A549 (cell line): Measurements from ENCODE around the gene LTBP3.
A peak's percentile ranks its signal among the peaks of the same experiment; 100 is the strongest.

Experiments used
- CTCF ChIP-seq: fragments of >200 bp; sonication (Bioruptor Twin); formaldehyde crosslinking; IDR thresholded peaks from 3 replicates; pipeline ENCODE4 v1.5.1; 2016
- EP300 ChIP-seq, 2 experiments: fragments of >200 bp; sonication (Bioruptor Twin); formaldehyde crosslinking; IDR thresholded peaks; 2 replicates in 1 of 2; 3 replicates in 1 of 2; pipeline ENCODE4 v1.6.1; 2016 to 2017
- HDAC2 ChIP-seq: fragments of 200-600 bp; sonication (generic); IDR thresholded peaks from 2 replicates; pipeline ENCODE4 v1.6.1; 2016
- JUN ChIP-seq, 2 experiments: fragments of >200 bp; sonication (Bioruptor Twin); formaldehyde crosslinking; IDR thresholded peaks; 2 replicates in 1 of 2; 3 replicates in 1 of 2; pipeline ENCODE4 v1.6.1; 2016 to 2017
- RAD21 ChIP-seq, 2 experiments: fragments of >200 bp in 1 of 2; sonication (Bioruptor Twin) in 1 of 2; formaldehyde crosslinking in 1 of 2; IDR thresholded peaks in 1 of 2; conservative IDR thresholded peaks in 1 of 2; 2 replicates in 1 of 2; 3 replicates in 1 of 2; pipeline ENCODE4 v1.6.1; 2012 to 2018; ENCODE audit warnings: inconsistent platforms in 1 of 2
- REST ChIP-seq: fragments of 200-600 bp; sonication (generic); IDR thresholded peaks from 2 replicates; pipeline ENCODE4 v1.6.1; 2016; ENCODE audit warnings: antibody characterized with exemption, mild to moderate bottlenecking, moderate library complexity
- TF ChIP-seq, protein P1 (sequence below): fragments of 250-450 bp; sonication (Bioruptor Pico); IDR thresholded peaks from 2 replicates; pipeline ENCODE4 v1.5.0; 2020; ENCODE audit warnings: low read depth, mild to moderate bottlenecking, moderate library complexity

DNA sequence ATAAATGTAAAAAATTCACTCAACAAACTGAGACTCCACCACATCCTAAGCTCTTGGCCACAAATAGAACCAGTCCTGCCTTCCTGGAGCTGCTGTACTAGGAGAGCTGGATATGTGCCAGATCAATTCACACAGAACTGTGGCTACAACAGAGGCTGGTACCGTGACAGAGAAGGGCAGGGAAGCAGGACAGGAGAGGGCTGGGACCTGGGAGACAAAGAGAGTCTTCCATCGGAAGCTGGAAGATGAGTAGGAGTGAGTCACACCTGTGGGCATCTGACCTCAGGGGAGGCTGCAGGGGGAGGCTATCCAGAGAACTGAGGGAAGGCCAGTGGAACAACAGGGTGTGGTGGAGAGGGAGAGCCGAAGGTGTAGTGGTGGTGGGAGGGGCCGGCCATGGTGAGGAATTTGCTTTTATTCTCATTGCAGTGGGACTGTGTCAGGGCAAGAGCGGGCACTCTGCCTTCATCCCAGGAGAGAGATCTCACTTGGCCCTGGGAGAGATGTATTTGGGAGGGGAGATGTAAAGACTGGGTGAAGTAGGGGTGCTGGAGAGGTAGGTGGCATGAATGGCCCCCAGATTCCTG, 1.9 kb upstream of the LTBP3 start:
- TF ChIP-seq, protein P1, sequence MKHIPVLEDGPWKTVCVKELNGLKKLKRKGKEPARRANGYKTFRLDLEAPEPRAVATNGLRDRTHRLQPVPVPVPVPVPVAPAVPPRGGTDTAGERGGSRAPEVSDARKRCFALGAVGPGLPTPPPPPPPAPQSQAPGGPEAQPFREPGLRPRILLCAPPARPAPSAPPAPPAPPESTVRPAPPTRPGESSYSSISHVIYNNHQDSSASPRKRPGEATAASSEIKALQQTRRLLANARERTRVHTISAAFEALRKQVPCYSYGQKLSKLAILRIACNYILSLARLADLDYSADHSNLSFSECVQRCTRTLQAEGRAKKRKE, result no peak
- no peak for TF ChIP-seq HDAC2
- no peak for TF ChIP-seq CTCF
- no peak for TF ChIP-seq REST
- no peak for TF ChIP-seq RAD21 (conservative IDR thresholded peaks at IDR 0.05 in 1 of 2, IDR thresholded peaks at IDR 0.05 in 1 of 2)
- peak; percentile 62 to 70; a peak in 3 of 5 replicates for TF ChIP-seq JUN (IDR thresholded peaks at IDR 0.05)
- TF ChIP-seq EP300 (IDR thresholded peaks at IDR 0.05), result no peak
